Upper lobe of left lung (tissue), 6 donors: ENCODE data around the gene CANT1. TPM values are rescaled to one million over a fixed set of nuclear protein-coding genes. Genes with fewer than 3 reads are reported as not detected.

Experiments used
- ATAC-seq, 2 donors: fragments of 200-7000 bp; cut with Tn5 transposase; one replicate each; pipeline ENCODE4 v1.9.1; 2022; ENCODE audit warnings: mild to moderate bottlenecking in 2 of 2, moderate library complexity in 2 of 2; ENCODE audit not compliant: low FRiP score in 2 of 2
- DNase-seq, 2 donors: peaks; one replicate each; pipeline ENCODE4 v3.0.0-alpha.2; 2019 to 2020
- H3K27ac ChIP-seq, 4 donors: fragments of 200-600 bp; sonication (generic); one replicate each; pipeline ENCODE4 v1.5.1; 2016 to 2019
- H3K27me3 ChIP-seq, 4 donors: fragments of 200-600 bp; sonication (generic); one replicate each; pipeline ENCODE4 v1.5.1; 2017 to 2019
- H3K36me3 ChIP-seq, 4 donors: fragments of 200-600 bp; sonication (generic); one replicate each; pipeline ENCODE4 v1.5.1; 2016 to 2019
- H3K4me1 ChIP-seq, 4 donors: fragments of 200-600 bp; sonication (generic); one replicate each; pipeline ENCODE4 v1.5.1; 2018 to 2019
- H3K4me3 ChIP-seq, 4 donors: fragments of 200-600 bp; sonication (generic); one replicate each; pipeline ENCODE4 v1.5.1; 2017 to 2019; ENCODE audit warnings: mild to moderate bottlenecking in 2 of 4, moderate library complexity in 1 of 4
- H3K9me3 ChIP-seq, 4 donors: fragments of 200-600 bp; sonication (generic); one replicate each; pipeline ENCODE4 v1.5.1; 2018 to 2019
- CTCF ChIP-seq, 6 experiments: fragments of 450-650 bp in 4 of 6; fragments of 200-600 bp in 2 of 6; sonication (generic) in 2 of 6; IDR thresholded peaks; one replicate each; pipeline ENCODE4 v1.5.1; 2016 to 2019; ENCODE audit warnings: antibody characterized with exemption in 6 of 6
- EP300 ChIP-seq, 4 donors: sonication (generic); formaldehyde crosslinking; IDR thresholded peaks; one replicate each; pipeline ENCODE4 v1.5.1; 2017; ENCODE audit warnings: antibody characterized with exemption in 4 of 4, control low read depth in 2 of 4
- POLR2A ChIP-seq, 4 donors: fragments of 450-650 bp; IDR thresholded peaks; one replicate each; pipeline ENCODE4 v1.5.1; 2016 to 2017; ENCODE audit warnings: antibody characterized with exemption in 4 of 4, mild to moderate bottlenecking in 2 of 4
- POLR2AphosphoS5 ChIP-seq, 2 donors: sonication (generic); formaldehyde crosslinking; IDR thresholded peaks; one replicate each; pipeline ENCODE4 v1.5.1; 2017; ENCODE audit warnings: antibody characterized with exemption in 2 of 2
- WGBS, 2 donors: methylation state at CpG; one replicate each; pipeline ENCODE4 v1.1.5; 2017 to 2018; 5-methylcytosine and 5-hydroxymethylcytosine counted together
- total RNA-seq, 6 donors: library from RNA; depleted of rRNA in 4 of 6; stranded (reverse); fragments of >200 nt in 4 of 6; gene quantifications; one replicate each; pipeline versions ENCODE4 v1.1.0 to v1.2.1, GENCODE V29; 2016 to 2021
- donor health status: DM: no; HTN: no; CAD: no; lungs with moderate emphysema.
- donor health status: DM: no; HTN: yes; CAD: no; lungs with severe emphysema.

The CANT1 gene
- total RNA-seq, 6 donors from 2014 or later: 19.5 to 77.8 (median 38.6) TPM

- H3K4me3 ChIP-seq: peak overlapping the region in 1 of 4 donors; percentile 89
- ATAC-seq: peak in 1 of 2 donors; percentile 3
- 82 to 89% methylated on average over 18 to 21 of the region's 21 CpGs for WGBS, 2 donors
These were observed 1.8 kb downstream of the CANT1 start for GRCh38 chr17:79007504-79008381.

GRCh38 chr17:79006794-79007503, 2.6 kb downstream of the CANT1 start:
- Histone ChIP-seq H3K27me3 (no peaks in the 10 kb centered on the region), H3K36me3 (peaks cover 0 to 15% (median 5%) of the 10 kb centered on the region in 4 donors), H3K27ac (peak overlapping the region in 3 of 4 donors; percentile 17 to 71 (median 45)), H3K4me3 (no peak overlapping the region), H3K4me1 (peaks cover 43 to 62% (median 46%) of the 10 kb centered on the region in 4 donors), H3K9me3 (no peaks in the 10 kb centered on the region)
- TF ChIP-seq POLR2A (IDR thresholded peaks at IDR 0.05) (no peak), POLR2AphosphoS5 (IDR thresholded peaks at IDR 0.05) (no peak), EP300 (IDR thresholded peaks at IDR 0.05) (no peak), CTCF (IDR thresholded peaks at IDR 0.05) (no peak)
- WGBS, 2 donors: 88 to 89% methylated on average over 19 of the region's 19 CpGs
- DNase-seq (no peak), ATAC-seq (no peak)

More at GRCh38 chr17:79007504-79008381, 1.8 kb downstream of the CANT1 start:
- Histone ChIP-seq H3K36me3 (peaks cover 0 to 14% (median 2%) of the 10 kb centered on the region in 4 donors), H3K27me3 (no peaks in the 10 kb centered on the region), H3K4me1 (peaks cover 43 to 54% (median 46%) of the 10 kb centered on the region in 4 donors), H3K9me3 (no peaks in the 10 kb centered on the region), H3K27ac (peak overlapping the region in 2 of 4 donors; percentile 88 to 92)
- TF ChIP-seq POLR2AphosphoS5 (IDR thresholded peaks at IDR 0.05) (no peak), CTCF (IDR thresholded peaks at IDR 0.05) (no peak), EP300 (IDR thresholded peaks at IDR 0.05) (no peak), POLR2A (IDR thresholded peaks at IDR 0.05) (no peak)
- no peak for DNase-seq

- ATAC-seq: no peak
- H3K27ac ChIP-seq: peak overlapping the region; percentile 27 to 71 (median 38)
- H3K27me3 ChIP-seq: no peaks in the 10 kb centered on the region
- no peak overlapping the region for H3K4me3 ChIP-seq
- TF ChIP-seq CTCF (IDR thresholded peaks at IDR 0.05) (no peak), POLR2AphosphoS5 (IDR thresholded peaks at IDR 0.05) (no peak), POLR2A (IDR thresholded peaks at IDR 0.05) (no peak), EP300 (IDR thresholded peaks at IDR 0.05) (no peak)
- WGBS, 2 donors: 76 to 78% methylated on average over 8 of the region's 8 CpGs
- peaks cover 43 to 62% (median 46%) of the 10 kb centered on the region in 4 donors for H3K4me1 ChIP-seq
- H3K9me3 ChIP-seq: no peaks in the 10 kb centered on the region
- no peak for DNase-seq
- H3K36me3 ChIP-seq: peaks cover 0 to 15% (median 5%) of the 10 kb centered on the region in 4 donors
These were observed 3.5 kb downstream of the CANT1 start for GRCh38 chr17:79006046-79006445.

GRCh38 chr17:79005063-79005861, 4.3 kb downstream of the CANT1 start:
- WGBS, 2 donors: 53 to 56% methylated on average over 11 to 12 of the region's 12 CpGs
- peak overlapping the region; percentile 27 to 71 (median 38) for H3K27ac ChIP-seq
- TF ChIP-seq POLR2AphosphoS5 (IDR thresholded peaks at IDR 0.05) (peak in 1 of 2 donors; percentile 28), CTCF (IDR thresholded peaks at IDR 0.05) (no peak), EP300 (IDR thresholded peaks at IDR 0.05) (no peak)
- H3K27me3 ChIP-seq: no peaks in the 10 kb centered on the region
- peaks cover 40 to 60% (median 43%) of the 10 kb centered on the region in 4 donors for H3K4me1 ChIP-seq
- H3K4me3 ChIP-seq: no peak overlapping the region
- DNase-seq: peak in 1 of 2 donors; percentile 81
- H3K36me3 ChIP-seq: peaks cover 0 to 22% (median 5%) of the 10 kb centered on the region in 4 donors
- H3K9me3 ChIP-seq: no peaks in the 10 kb centered on the region
- peak in 1 of 2 donors; percentile 42 for ATAC-seq
